ENCODE measurements around the gene UCK1. TPM values are rescaled to one million over a fixed set of nuclear protein-coding genes. Genes with fewer than 3 reads are reported as not detected.

The UCK1 gene
- total and polyA plus RNA-seq, 2 of the 8 experiments (the other 6 are each of a cell fraction or from before 2014, with no cell fraction given) = 35.1 to 42.0 TPM

- Histone ChIP-seq H4K20me1 (replicated peaks in 1 of 2; ENCODE audit: control insufficient read depth in 1 of 2, insufficient read depth in 2 of 2, low read length in 2 of 2) (peaks cover 0 to 5% of the 10 kb centered on the region in 2 experiments), H2BK15ac (ENCODE audit: low read length) (no peak overlapping the region), H3K79me1 (ENCODE audit: low read depth, low read length) (no peaks in the 10 kb centered on the region), H3K79me2 (ENCODE audit: control insufficient read depth in 1 of 2, insufficient read depth in 2 of 2, low read length in 2 of 2) (no peaks in the 10 kb centered on the region), H3K9me3 (ENCODE audit: insufficient read depth in 2 of 2, low read depth in 1 of 2, low read length in 1 of 2) (no peaks in the 10 kb centered on the region), H3K9ac (replicated peaks in 1 of 4; ENCODE audit: extremely low read depth in 1 of 4, low read depth in 3 of 4, low read length in 3 of 4) (no peak overlapping the region), H2AFZ (ENCODE audit: low read length) (no peak overlapping the region), H3K27ac (ENCODE audit: low read depth, low read length) (no peak overlapping the region), H4K91ac (replicated peaks; ENCODE audit: insufficient read length, low read length) (no peak overlapping the region), H3K4me2 (ENCODE audit: insufficient read depth in 1 of 2, low read depth in 2 of 2, low read length in 2 of 2) (no peak overlapping the region), H3K56ac (replicated peaks; ENCODE audit: insufficient read length, low read depth, low read length) (no peak overlapping the region), H3K27me3 (replicated peaks in 1 of 4; ENCODE audit: control insufficient read depth in 3 of 4, extremely low read depth in 1 of 4, insufficient read depth in 3 of 4, low read length in 3 of 4) (no peaks in the 10 kb centered on the region), H2BK12ac (ENCODE audit: low read depth, low read length) (no peak overlapping the region), H2BK5ac (ENCODE audit: low read depth, low read length) (no peak overlapping the region), H2BK20ac (ENCODE audit: low read length) (no peak overlapping the region), H3K4me3 (ENCODE audit: extremely low read depth in 1 of 4, insufficient read depth in 2 of 4, low read depth in 3 of 4, low read length in 4 of 4) (no peak overlapping the region), H3K14ac (ENCODE audit: insufficient read length) (no peak overlapping the region), H3K4me1 (replicated peaks in 1 of 4; ENCODE audit: control insufficient read depth in 3 of 4, insufficient read depth in 4 of 4, low read length in 3 of 4) (no peaks in the 10 kb centered on the region; a peak in 1 of 7 replicates), H2BK120ac (replicated peaks; ENCODE audit: low read depth, low read length) (no peak overlapping the region), H4K5ac (ENCODE audit: insufficient read length, low read depth, low read length) (no peak overlapping the region), H3K18ac (ENCODE audit: extremely low read depth, low read length) (no peak overlapping the region), H3K4ac (replicated peaks; ENCODE audit: insufficient read length, low read depth, low read length) (no peak overlapping the region), H3K36me3 (ENCODE audit: control insufficient read depth in 2 of 4, insufficient read depth in 4 of 4, low read length in 3 of 4) (peaks cover 2 to 6% (median 3%) of the 10 kb centered on the region in 4 experiments; a peak in 5 of 8 replicates), H3K23ac (ENCODE audit: insufficient read length) (no peak overlapping the region), H2AK5ac (ENCODE audit: low read depth, low read length) (no peak overlapping the region), H3K23me2 (ENCODE audit: low read depth, low read length) (no peaks in the 10 kb centered on the region), H4K8ac (ENCODE audit: extremely low read depth, insufficient read depth, low read length) (no peak overlapping the region)
- ChIA-PET CTCF (ENCODE audit: partially characterized antibody) (interaction anchor here (0.6 to 2.7 kb wide), 8 partner anchors 10 to 176 kb away, joined by 3 to 10 read pairs (median 3); no protein-coding TSS in a partner anchor), POLR2A (ENCODE audit: partially characterized antibody) (no interaction called here)
- no peak for DNase-seq (ENCODE audit: low read depth in 1 of 2, low spot score in 2 of 2)
- FAIRE-seq = no peak
- 93% methylated on average over 20 of the region's 26 CpGs; no CpG with 5 or more reads in 1 of the 2 experiments for WGBS, 2 experiments (ENCODE audit: extremely low coverage in 1 of 2, insufficient coverage in 1 of 2, insufficient read length in 1 of 2, insufficient replicate concordance in 2 of 2, low coverage in 1 of 2, low lambda C conversion rate in 2 of 2, missing lambda C conversion rate in 1 of 2)
- TF ChIP-seq YY1 (IDR thresholded peaks at IDR 0.05; ENCODE audit: low read depth, low read length) = no peak
- no peak for TF ChIP-seq MAX (IDR thresholded peaks at IDR 0.05)
- no peak for TF ChIP-seq TEAD4 (IDR thresholded peaks at IDR 0.05; ENCODE audit: low read depth, low read length)
- no peak for TF ChIP-seq POLR2AphosphoS5 (IDR thresholded peaks at IDR 0.05; ENCODE audit: low read depth, low read length)
- no peak for TF ChIP-seq SIRT6 (IDR thresholded peaks at IDR 0.05; ENCODE audit: low read length)
- TF ChIP-seq POU5F1 (IDR thresholded peaks at IDR 0.05; ENCODE audit: low read depth, low read length) = no peak
- no peak for TF ChIP-seq BRCA1 (IDR thresholded peaks at IDR 0.05; ENCODE audit: low read depth, low read length)
- TF ChIP-seq RBBP5 (IDR thresholded peaks at IDR 0.05; ENCODE audit: borderline replicate concordance, low read depth, low read length) = no peak
- no peak for TF ChIP-seq CBX5 (IDR thresholded peaks at IDR 0.05; ENCODE audit: low read depth, low read length)
- no peak for TF ChIP-seq CTBP2 (IDR thresholded peaks at IDR 0.05; ENCODE audit: borderline replicate concordance, insufficient read depth, insufficient read length, low read length)
- no peak for TF ChIP-seq SP4 (IDR thresholded peaks at IDR 0.05; ENCODE audit: low read length)
- TF ChIP-seq ZNF274 (IDR thresholded peaks at IDR 0.05; ENCODE audit: borderline replicate concordance, extremely low read depth, low read length) = no peak
- no peak for TF ChIP-seq SIN3A (conservative IDR thresholded peaks at IDR 0.05 in 1 of 2, IDR thresholded peaks at IDR 0.05 in 1 of 2; ENCODE audit: low read depth in 1 of 2, low read length in 2 of 2)
- no peak for TF ChIP-seq POLR2A (IDR thresholded peaks at IDR 0.05; ENCODE audit: control extremely low read depth in 1 of 2, low read depth in 2 of 2, low read length in 2 of 2)
Observed at GRCh38 chr9:131578731-131579504, 47.9 kb upstream of the UCK1 start.

Measured in H1 (cell line).